Measurements from ENCODE around the gene TOGARAM1.

DNA sequence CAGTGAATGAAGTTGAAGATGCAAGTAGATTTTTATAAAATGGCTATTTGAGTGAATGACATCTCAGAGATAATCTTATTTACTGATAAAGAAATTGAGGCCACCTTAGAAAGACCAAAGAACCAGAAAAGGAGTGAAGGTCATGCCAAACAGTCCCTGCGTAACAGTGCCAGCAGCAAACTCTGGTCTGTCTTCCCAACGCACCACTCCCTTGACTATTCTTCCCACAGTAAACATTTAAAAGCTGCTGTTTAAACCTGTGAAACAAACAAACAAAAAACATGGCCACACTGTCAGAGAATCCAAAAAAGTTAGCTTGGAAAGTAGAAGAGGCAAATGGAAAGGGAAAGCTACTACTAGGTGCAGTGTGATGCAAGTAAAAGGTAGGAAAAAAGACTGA is 120.4 kb downstream of the TOGARAM1 start:
- TF ChIP-seq, protein P1, sequence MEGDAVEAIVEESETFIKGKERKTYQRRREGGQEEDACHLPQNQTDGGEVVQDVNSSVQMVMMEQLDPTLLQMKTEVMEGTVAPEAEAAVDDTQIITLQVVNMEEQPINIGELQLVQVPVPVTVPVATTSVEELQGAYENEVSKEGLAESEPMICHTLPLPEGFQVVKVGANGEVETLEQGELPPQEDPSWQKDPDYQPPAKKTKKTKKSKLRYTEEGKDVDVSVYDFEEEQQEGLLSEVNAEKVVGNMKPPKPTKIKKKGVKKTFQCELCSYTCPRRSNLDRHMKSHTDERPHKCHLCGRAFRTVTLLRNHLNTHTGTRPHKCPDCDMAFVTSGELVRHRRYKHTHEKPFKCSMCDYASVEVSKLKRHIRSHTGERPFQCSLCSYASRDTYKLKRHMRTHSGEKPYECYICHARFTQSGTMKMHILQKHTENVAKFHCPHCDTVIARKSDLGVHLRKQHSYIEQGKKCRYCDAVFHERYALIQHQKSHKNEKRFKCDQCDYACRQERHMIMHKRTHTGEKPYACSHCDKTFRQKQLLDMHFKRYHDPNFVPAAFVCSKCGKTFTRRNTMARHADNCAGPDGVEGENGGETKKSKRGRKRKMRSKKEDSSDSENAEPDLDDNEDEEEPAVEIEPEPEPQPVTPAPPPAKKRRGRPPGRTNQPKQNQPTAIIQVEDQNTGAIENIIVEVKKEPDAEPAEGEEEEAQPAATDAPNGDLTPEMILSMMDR (IDR thresholded peaks at IDR 0.05; ENCODE audit: insufficient read depth, low read depth, low read length): no peak
- no peak for TF ChIP-seq EZH2 (IDR thresholded peaks at IDR 0.05; ENCODE audit: insufficient read depth, low read length)

Measured in astrocyte (in vitro differentiated cells and primary cell).